Right lobe of liver (tissue), 6 donors: ENCODE data around the gene KCTD18. TPM values are rescaled to one million over a fixed set of nuclear protein-coding genes. Genes with fewer than 3 reads are reported as not detected.

Experiments used
- ATAC-seq, 4 donors: fragments of 200-7000 bp; cut with Tn5 transposase; one replicate each; pipeline ENCODE4 v1.9.1; 2020; ENCODE audit warnings: mild to moderate bottlenecking in 4 of 4, moderate library complexity in 4 of 4
- DNase-seq, 3 donors: peaks; one replicate each; pipeline ENCODE4 v3.0.0-alpha.2; 2020
- H3K27ac ChIP-seq, 3 donors: fragments of 200-600 bp; one replicate each; pipeline ENCODE4 v1.8.0; 2022
- H3K27me3 ChIP-seq, 2 donors: fragments of 200-600 bp; one replicate each; pipeline ENCODE4 v1.8.0; 2022
- H3K36me3 ChIP-seq, 4 donors: fragments of 200-600 bp; sonication (generic) in 1 of 4; one replicate each; pipeline versions ENCODE4 v1.5.1 to v1.8.0; 2017 to 2022; ENCODE audit warnings: control low read depth in 1 of 4
- H3K4me1 ChIP-seq, 4 donors: fragments of 200-600 bp; sonication (generic) in 1 of 4; one replicate each; pipeline versions ENCODE4 v1.5.1 to v1.8.0; 2017 to 2022; ENCODE audit warnings: control low read depth in 1 of 4
- H3K4me3 ChIP-seq, 3 donors: fragments of 200-600 bp; one replicate each; pipeline ENCODE4 v1.8.0; 2022
- H3K9me3 ChIP-seq, 4 donors: fragments of 200-600 bp; sonication (generic) in 1 of 4; one replicate each; pipeline versions ENCODE4 v1.5.1 to v1.8.0; 2017 to 2022; ENCODE audit warnings: control low read depth in 1 of 4
- POLR2A ChIP-seq: fragments of 450-650 bp; IDR thresholded peaks from one replicate; pipeline ENCODE4 v1.6.1; 2017; ENCODE audit warnings: antibody characterized with exemption, mild to moderate bottlenecking
- WGBS: methylation state at CpG from one replicate; pipeline ENCODE4 v1.1.6; 2018; ENCODE audit warnings: low coverage, low lambda C conversion rate; ENCODE audit not compliant: insufficient coverage; ENCODE audit errors: missing lambda C conversion rate; 5-methylcytosine and 5-hydroxymethylcytosine counted together
- intact Hi-C, 2 donors: fragments of 100-400 bp; cut with DNase I; formaldehyde crosslinking; loops; one replicate each; pipeline versions ENCODE4 v1.11.2 to v1.14.1; 2022
- total RNA-seq, 6 experiments: library from RNA; depleted of rRNA in 2 of 6; stranded (reverse); fragments of >200 nt in 2 of 6; fragmentation: NEBNext Ultra II Directional in 3 of 6; extraction: Animal tissue kit (Norgen Biotek cat#: 25700) in 3 of 6; gene quantifications; one replicate each; pipeline versions ENCODE4 v1.1.0 to v1.2.4, GENCODE V29; 2016 to 2023
- TF ChIP-seq, protein P1 (sequence below), 4 donors: fragments of 200-600 bp in 3 of 4; fragments of 450-650 bp in 1 of 4; IDR thresholded peaks; one replicate each; pipeline versions ENCODE4 v1.5.1 to v1.8.0; 2016 to 2022; ENCODE audit warnings: antibody characterized with exemption in 4 of 4, mild to moderate bottlenecking in 2 of 4
- donor health status: DM: no; HTN: yes; CAD: no.
- donor health status: DM: no; HTN: no; CAD: no.
- donor health status: DM: no; HTN: no; CAD: no.
- donor health status: DM: no; HTN: yes; CAD: no.
- donor health status: DM: no; HTN: yes; CAD: no.

KCTD18 gene
- total RNA-seq, 6 experiments from 2014 or later = 6.2 to 16.7 (median 7.3) TPM

- ATAC-seq (no peak), DNase-seq (no peak)
- H3K4me3 ChIP-seq = no peak overlapping the region
- intact Hi-C loops = no loop called here
- TF ChIP-seq, protein P1, sequence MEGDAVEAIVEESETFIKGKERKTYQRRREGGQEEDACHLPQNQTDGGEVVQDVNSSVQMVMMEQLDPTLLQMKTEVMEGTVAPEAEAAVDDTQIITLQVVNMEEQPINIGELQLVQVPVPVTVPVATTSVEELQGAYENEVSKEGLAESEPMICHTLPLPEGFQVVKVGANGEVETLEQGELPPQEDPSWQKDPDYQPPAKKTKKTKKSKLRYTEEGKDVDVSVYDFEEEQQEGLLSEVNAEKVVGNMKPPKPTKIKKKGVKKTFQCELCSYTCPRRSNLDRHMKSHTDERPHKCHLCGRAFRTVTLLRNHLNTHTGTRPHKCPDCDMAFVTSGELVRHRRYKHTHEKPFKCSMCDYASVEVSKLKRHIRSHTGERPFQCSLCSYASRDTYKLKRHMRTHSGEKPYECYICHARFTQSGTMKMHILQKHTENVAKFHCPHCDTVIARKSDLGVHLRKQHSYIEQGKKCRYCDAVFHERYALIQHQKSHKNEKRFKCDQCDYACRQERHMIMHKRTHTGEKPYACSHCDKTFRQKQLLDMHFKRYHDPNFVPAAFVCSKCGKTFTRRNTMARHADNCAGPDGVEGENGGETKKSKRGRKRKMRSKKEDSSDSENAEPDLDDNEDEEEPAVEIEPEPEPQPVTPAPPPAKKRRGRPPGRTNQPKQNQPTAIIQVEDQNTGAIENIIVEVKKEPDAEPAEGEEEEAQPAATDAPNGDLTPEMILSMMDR (IDR thresholded peaks at IDR 0.05) = no peak
- no peak for TF ChIP-seq POLR2A
- no peaks in the 10 kb centered on the region for H3K9me3 ChIP-seq
- H3K4me1 ChIP-seq = peaks cover 0 to 5% (median 2%) of the 10 kb centered on the region in 4 donors
- WGBS = 80% methylated on average over 2 of the region's 2 CpGs
- H3K27ac ChIP-seq = no peak overlapping the region
- no peaks in the 10 kb centered on the region for H3K27me3 ChIP-seq
- no peaks in the 10 kb centered on the region for H3K36me3 ChIP-seq
Observed at GRCh38 chr2:200523604-200524003, 13.7 kb upstream of the KCTD18 start.

DNA sequence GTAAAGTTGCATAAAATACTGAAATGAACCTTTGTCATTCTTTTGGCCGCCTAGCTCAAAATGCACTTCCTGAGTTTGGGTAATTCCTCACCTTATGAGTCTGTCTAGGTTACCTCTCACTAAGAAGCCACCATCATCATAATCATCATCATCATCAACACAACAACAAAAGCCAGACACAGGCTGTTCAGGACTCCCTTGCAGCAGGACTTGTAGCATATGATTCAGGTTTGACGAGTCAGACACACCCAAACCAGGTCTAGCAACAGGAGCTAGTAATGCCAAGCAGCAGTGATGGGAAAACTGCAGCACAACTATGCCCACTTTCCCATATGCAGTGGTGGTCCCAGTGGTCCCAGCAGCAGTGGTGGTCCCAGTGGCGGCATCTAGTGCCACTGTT is 13.3 kb upstream of the KCTD18 start:
- 77% methylated on average over 2 of the region's 3 CpGs for WGBS
- ATAC-seq (no peak), DNase-seq (no peak)
- H3K27ac ChIP-seq = no peak overlapping the region
- H3K4me1 ChIP-seq = peaks cover 0 to 5% (median 2%) of the 10 kb centered on the region in 4 donors
- intact Hi-C loops = no loop called here
- no peaks in the 10 kb centered on the region for H3K36me3 ChIP-seq
- no peaks in the 10 kb centered on the region for H3K27me3 ChIP-seq
- H3K9me3 ChIP-seq = no peaks in the 10 kb centered on the region
- no peak overlapping the region for H3K4me3 ChIP-seq
- TF ChIP-seq POLR2A = no peak
- TF ChIP-seq, protein P1 (IDR thresholded peaks at IDR 0.05) = no peak

DNA sequence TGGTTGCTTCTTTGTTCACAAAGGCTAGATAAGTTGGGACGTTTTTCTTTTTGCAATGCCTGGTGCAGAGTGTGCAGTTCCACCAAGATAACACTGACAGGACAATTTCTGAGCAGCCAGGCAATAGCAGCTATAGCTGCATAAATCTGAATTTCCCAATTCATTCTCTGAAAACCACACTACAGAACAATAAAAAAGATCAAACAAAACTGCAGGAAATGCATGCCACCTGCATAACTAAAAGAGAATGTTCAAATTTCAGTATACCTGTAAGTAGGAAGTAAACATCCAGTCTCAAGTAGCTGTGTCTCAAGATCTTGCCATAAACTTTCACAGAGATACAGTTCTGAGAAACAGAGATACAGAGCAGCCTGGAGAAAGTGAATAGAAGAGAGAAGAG is 5.3 kb upstream of the KCTD18 start:
- no peaks in the 10 kb centered on the region for H3K36me3 ChIP-seq
- no peaks in the 10 kb centered on the region for H3K9me3 ChIP-seq
- no peaks in the 10 kb centered on the region for H3K27me3 ChIP-seq
- TF ChIP-seq, protein P1 (IDR thresholded peaks at IDR 0.05) = no peak
- no peak for TF ChIP-seq POLR2A
- DNase-seq = no peak
- ATAC-seq = no peak
- intact Hi-C loops = no loop called here
- WGBS = 24% methylated on average over 1 of the region's 1 CpG
- H3K27ac ChIP-seq = no peak overlapping the region
- H3K4me3 ChIP-seq = no peak overlapping the region
- no peaks in the 10 kb centered on the region for H3K4me1 ChIP-seq

- Histone ChIP-seq H3K9me3 (no peaks in the 10 kb centered on the region), H3K27me3 (no peaks in the 10 kb centered on the region), H3K27ac (peak overlapping the region; percentile 59 to 80 (median 63)), H3K4me3 (peak overlapping the region; percentile 58 to 86 (median 83)), H3K36me3 (no peaks in the 10 kb centered on the region), H3K4me1 (no peaks in the 10 kb centered on the region)
- intact Hi-C loops = no loop called here
- ATAC-seq (peak in 2 of 4 donors; percentile 5 to 6), DNase-seq (no peak)
- TF ChIP-seq POLR2A = no peak
- TF ChIP-seq, protein P1 (IDR thresholded peaks at IDR 0.05) = no peak
- 26% methylated on average over 7 of the region's 8 CpGs for WGBS
Observed at GRCh38 chr2:200509235-200509611, 645 bp downstream of the KCTD18 start.

- intact Hi-C loops = no loop called here
- no peak for TF ChIP-seq POLR2A
- TF ChIP-seq, protein P1 (IDR thresholded peaks at IDR 0.05) = no peak
- Histone ChIP-seq H3K4me1 (no peaks in the 10 kb centered on the region), H3K4me3 (no peak overlapping the region), H3K27ac (no peak overlapping the region), H3K9me3 (no peaks in the 10 kb centered on the region), H3K27me3 (no peaks in the 10 kb centered on the region), H3K36me3 (no peaks in the 10 kb centered on the region)
- DNase-seq = no peak
- ATAC-seq = no peak
- WGBS = 49% methylated on average over 2 of the region's 2 CpGs
Observed at GRCh38 chr2:200507179-200507578, 2.7 kb downstream of the KCTD18 start.
